ENCODE data around the gene APOBEC3G.

The APOBEC3G gene

DNA sequence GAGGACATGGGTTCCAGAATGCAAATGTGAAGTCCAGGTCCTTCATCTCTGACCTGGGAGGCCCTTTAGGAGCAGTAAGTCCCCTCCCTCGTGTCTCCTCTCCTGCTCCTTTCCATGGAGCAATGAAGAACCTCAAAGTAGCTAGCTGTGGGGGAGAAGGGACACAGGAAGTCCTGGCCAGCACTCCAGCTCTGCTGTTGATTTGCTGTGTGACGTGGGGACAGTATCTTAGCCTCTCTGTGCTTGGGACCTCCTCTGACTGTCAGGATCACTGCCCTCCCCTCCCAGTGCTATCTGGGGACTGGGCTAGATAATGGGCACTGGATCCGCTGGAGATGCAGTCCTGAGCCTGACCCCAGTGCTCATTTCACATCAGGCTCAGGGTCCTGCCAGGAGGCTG is 18.9 kb downstream of the APOBEC3G start:
- H3K4me2 ChIP-seq (ENCODE audit: low read length) = no peak overlapping the region
- H3K9ac ChIP-seq (ENCODE audit: low read length) = no peak overlapping the region
- H3F3A ChIP-seq (ENCODE audit: insufficient read depth, low read length) = no peaks in the 10 kb centered on the region
- no peak overlapping the region for H2AFZ ChIP-seq (ENCODE audit: low read length)
- no peaks in the 10 kb centered on the region for H3K9me3 ChIP-seq (ENCODE audit: low read length)
- H3K36me3 ChIP-seq (ENCODE audit: insufficient read depth, low read length) = no peaks in the 10 kb centered on the region
- TF ChIP-seq EZH2 (IDR thresholded peaks at IDR 0.05; ENCODE audit: borderline replicate concordance, low read length) = no peak
- TF ChIP-seq CTCF (IDR thresholded peaks at IDR 0.05; ENCODE audit: low read length) = no peak
- no peak overlapping the region for H3K27ac ChIP-seq (ENCODE audit: low read depth, low read length, poor library complexity, severe bottlenecking)
- no peaks in the 10 kb centered on the region for H3K9me2 ChIP-seq (ENCODE audit: low read depth, low read length)
- H3K4me3 ChIP-seq (ENCODE audit: low read depth, low read length, poor library complexity, severe bottlenecking) = no peak overlapping the region
- no peaks in the 10 kb centered on the region for H4K20me1 ChIP-seq (ENCODE audit: insufficient read depth, low read length)
- H3K27me3 ChIP-seq (ENCODE audit: insufficient read depth, low read length) = no peaks in the 10 kb centered on the region
- H3K79me2 ChIP-seq (ENCODE audit: insufficient read depth, low read length) = no peaks in the 10 kb centered on the region
- H3K4me1 ChIP-seq (ENCODE audit: insufficient read depth, low read length, severe bottlenecking) = no peaks in the 10 kb centered on the region

DNA sequence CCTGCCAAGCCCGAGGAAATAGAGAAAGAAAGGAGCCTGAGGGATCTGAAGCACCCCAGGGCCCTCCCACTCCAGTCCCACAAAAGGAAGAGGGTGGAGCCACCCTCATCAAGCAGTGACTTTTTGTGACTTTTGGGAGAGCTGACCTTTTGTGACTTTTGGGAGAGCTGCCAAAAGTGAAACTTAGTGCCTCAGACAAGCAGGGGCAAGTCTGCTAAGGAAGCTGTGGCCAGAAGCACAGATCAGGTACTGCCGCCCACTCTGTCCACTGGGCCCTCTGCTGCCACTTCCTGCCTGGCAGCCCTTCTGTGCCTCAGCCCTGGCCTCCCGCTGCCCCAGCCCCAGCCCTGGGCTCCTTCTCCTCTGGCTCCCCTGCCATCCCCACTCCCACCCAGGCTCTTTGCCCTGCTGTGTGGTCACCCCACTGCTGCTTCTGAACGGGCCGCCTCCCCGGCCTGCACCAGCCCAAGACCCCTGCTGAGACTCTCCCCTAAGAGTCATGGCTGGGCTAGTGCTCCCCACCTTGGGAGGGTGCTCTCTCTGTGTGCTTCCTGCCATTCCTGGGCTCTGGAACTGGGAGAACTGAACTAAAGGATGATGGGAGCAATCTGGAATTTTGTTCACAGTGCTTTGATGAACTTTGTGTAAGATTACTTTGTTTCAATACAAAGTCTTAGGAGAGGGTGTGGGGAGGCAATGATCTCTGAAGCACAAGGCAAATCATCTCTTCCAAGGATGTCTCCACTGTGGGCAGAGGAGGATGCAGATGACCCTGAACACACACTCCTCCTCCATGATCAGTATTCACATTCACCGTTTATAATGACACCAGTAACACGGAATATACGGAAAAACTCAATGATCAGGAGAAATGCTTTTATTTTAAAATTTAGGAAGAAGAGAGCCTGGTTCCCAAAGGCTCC is 20.3 kb downstream of the APOBEC3G start, which contains the start of gene APOBEC3H:
Gene APOBEC3H, plus strand, starts transcription at position 147 of the 923 bp plus-strand sequence. CDS start 3,035 bp downstream, outside the sequence.
- no peak within 1 kb of the TSS for H2AFZ ChIP-seq (ENCODE audit: low read length)
- H3K4me1 ChIP-seq (ENCODE audit: insufficient read depth, low read length, severe bottlenecking) = no peaks in the 10 kb centered on the region
- H3K9me3 ChIP-seq (ENCODE audit: low read length) = no peaks in the 10 kb centered on the region
- H3K9ac ChIP-seq (ENCODE audit: low read length) = no peak within 1 kb of the TSS
- no peaks in the 10 kb centered on the region for H3F3A ChIP-seq (ENCODE audit: insufficient read depth, low read length)
- no peak within 1 kb of the TSS for H3K4me2 ChIP-seq (ENCODE audit: low read length)
- TF ChIP-seq CTCF (IDR thresholded peaks at IDR 0.05; ENCODE audit: low read length) (no peak), EZH2 (IDR thresholded peaks at IDR 0.05; ENCODE audit: borderline replicate concordance, low read length) (no peak)
- H3K27ac ChIP-seq (ENCODE audit: low read depth, low read length, poor library complexity, severe bottlenecking) = no peak within 1 kb of the TSS
- no peaks in the 10 kb centered on the region for H4K20me1 ChIP-seq (ENCODE audit: insufficient read depth, low read length)
- H3K9me2 ChIP-seq (ENCODE audit: low read depth, low read length) = no peaks in the 10 kb centered on the region
- H3K4me3 ChIP-seq (ENCODE audit: low read depth, low read length, poor library complexity, severe bottlenecking) = no peak within 1 kb of the TSS
- H3K36me3 ChIP-seq (ENCODE audit: insufficient read depth, low read length) = no peaks in the 10 kb centered on the region
- H3K79me2 ChIP-seq (ENCODE audit: insufficient read depth, low read length) = no peaks in the 10 kb centered on the region
- H3K27me3 ChIP-seq (ENCODE audit: insufficient read depth, low read length) = no peaks in the 10 kb centered on the region

DNA sequence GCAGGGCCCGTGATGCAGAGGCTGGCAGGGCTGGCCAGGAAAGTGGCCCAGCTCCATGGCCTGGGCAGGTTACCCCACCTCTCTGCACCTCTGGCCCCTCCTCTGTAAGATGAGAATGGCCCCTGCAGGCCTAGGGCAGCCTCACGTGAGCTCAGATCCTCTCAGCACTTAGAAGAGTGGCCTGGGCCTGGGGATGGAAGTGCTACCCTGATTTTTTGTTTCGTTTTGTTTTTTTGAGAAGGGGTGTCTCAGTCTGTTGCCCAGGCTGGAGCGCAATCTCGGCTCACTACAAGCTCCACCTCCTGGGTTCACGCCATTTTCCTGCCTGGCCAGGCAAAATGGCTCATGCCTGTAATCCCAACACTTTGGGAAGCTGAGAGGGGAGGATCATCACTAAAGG is 21.0 kb downstream of the APOBEC3G start:
- Histone ChIP-seq H3K36me3 (ENCODE audit: insufficient read depth, low read length) (no peaks in the 10 kb centered on the region), H2AFZ (ENCODE audit: low read length) (no peak overlapping the region), H3K4me3 (ENCODE audit: low read depth, low read length, poor library complexity, severe bottlenecking) (no peak overlapping the region), H3K9me2 (ENCODE audit: low read depth, low read length) (no peaks in the 10 kb centered on the region), H3K4me2 (ENCODE audit: low read length) (no peak overlapping the region), H4K20me1 (ENCODE audit: insufficient read depth, low read length) (no peaks in the 10 kb centered on the region), H3K79me2 (ENCODE audit: insufficient read depth, low read length) (no peaks in the 10 kb centered on the region), H3K9me3 (ENCODE audit: low read length) (no peaks in the 10 kb centered on the region), H3F3A (ENCODE audit: insufficient read depth, low read length) (no peaks in the 10 kb centered on the region), H3K4me1 (ENCODE audit: insufficient read depth, low read length, severe bottlenecking) (no peaks in the 10 kb centered on the region), H3K27me3 (ENCODE audit: insufficient read depth, low read length) (no peaks in the 10 kb centered on the region), H3K27ac (ENCODE audit: low read depth, low read length, poor library complexity, severe bottlenecking) (no peak overlapping the region), H3K9ac (ENCODE audit: low read length) (no peak overlapping the region)
- TF ChIP-seq EZH2 (IDR thresholded peaks at IDR 0.05; ENCODE audit: borderline replicate concordance, low read length) (no peak), CTCF (IDR thresholded peaks at IDR 0.05; ENCODE audit: low read length) (no peak)
